GM18511 (cell line): Measurements from ENCODE around the gene C22orf31.
"Not testable (repeated sequence)": the region's sequence is repeated elsewhere in the genome, so short reads cannot be mapped to it uniquely, and the experiment has no call there.

ENCODE experiments used
- ATAC-seq: cut with Tn5 transposase; IDR thresholded peaks from one replicate; pipeline ENCODE4 v1.9.1; 2021; ENCODE audit warnings: mild to moderate bottlenecking, moderate library complexity; ENCODE audit not compliant: unreplicated experiment

Gene C22orf31

DNA sequence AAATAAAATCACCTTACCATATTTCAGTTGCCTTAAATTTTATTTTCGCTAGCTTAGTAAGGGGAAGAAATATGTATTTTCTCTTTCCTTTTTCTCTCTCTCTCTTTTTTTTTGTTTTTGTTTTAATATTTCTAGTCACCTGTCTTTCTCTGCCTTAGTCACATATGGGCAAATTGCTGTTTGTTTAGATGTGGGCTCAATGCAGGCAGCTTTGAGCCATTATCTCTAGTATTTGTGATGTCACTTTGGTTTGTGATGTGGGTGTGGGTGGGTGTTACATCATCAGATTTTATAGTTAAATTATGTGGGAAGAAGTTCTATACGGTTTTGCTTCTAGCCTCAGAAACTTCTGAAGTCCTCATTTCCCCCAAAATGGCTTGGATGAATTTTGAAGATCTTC is at the start of gene C22orf31:
Gene C22orf31, minus strand, starts transcription at position 59 of the 400 bp plus-strand sequence. Its CDS starts 39 bp downstream, at position 20.
- ATAC-seq: no peak

DNA sequence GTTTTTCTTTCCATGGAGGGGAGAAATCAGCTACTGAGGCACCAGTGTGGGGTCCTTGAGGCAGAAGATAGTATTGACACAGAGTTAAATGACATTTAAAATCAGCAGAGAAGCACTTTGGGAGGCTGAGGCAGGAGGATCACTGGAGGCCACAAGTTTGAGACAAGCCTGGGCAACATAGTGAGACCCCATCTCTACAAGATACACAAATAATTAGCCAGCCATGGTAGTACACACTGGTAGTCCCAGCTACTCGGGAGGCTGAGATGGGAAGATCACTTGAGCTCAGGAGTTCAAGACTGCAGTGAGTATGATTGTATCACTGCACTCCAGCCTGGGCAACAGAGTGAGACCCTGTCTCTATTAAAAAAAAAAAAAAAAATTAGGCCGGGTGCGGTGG is 49.3 kb upstream of the C22orf31 start:
- ATAC-seq: no peak

DNA sequence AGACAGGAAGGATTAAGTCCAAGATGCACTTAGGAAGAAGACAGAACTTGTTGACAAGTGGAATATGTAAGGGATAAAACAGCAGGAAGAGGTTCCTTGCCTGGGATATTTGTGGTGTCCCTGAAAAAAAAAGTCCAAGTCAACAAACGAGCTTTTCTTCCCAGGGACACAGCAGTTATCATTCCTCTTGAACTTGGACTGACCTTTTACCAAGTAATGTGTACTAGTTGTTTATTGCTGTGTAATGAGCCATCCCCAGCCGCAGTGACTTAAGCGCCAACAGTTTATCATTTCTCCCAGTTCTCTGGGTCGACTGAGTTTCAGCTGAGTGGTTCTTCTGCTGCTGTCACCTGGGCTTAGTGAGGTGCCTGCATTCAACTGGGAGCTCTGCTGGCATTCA is 48.2 kb upstream of the C22orf31 start:
- no peak for ATAC-seq

DNA sequence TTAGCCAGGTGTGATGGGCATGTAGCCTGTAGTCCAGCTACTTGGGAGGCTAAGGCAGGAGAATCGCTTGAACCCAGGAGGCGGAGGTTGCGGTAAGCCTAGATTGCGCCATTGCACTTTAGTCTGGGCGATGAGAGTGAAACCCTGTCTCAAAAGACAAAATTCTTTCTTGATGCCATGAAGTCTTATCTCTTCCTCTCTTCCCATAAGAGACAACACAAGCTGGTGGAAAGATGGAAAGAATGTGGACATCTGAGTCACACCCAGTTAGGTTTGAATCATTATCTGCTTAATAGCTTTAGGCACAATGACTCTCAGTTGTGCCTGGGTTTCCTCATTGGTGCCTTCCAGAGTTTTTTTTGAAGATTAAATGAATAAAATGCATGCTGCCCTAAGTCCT is 46.5 kb upstream of the C22orf31 start:
- ATAC-seq: no peak

DNA sequence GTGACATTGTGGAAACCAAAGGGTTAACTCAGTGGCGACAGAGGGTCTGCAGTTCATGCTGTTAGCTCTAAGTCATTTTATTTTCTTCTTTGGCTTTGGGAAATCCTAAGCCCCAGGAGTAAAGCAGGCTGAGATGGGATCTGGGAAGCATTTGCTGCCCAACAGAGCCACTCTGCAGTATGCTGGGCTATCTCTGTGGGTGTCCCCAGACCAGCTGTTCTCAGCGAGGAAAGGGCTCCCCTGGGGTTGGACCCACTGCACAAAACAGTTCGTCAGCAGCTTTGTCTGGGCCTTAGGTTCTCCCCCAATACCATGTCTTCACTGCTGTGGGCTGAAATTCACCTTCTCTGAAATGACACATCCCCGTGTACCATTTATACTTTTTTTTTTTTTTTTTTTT is 45.2 kb upstream of the C22orf31 start:
- no peak for ATAC-seq

DNA sequence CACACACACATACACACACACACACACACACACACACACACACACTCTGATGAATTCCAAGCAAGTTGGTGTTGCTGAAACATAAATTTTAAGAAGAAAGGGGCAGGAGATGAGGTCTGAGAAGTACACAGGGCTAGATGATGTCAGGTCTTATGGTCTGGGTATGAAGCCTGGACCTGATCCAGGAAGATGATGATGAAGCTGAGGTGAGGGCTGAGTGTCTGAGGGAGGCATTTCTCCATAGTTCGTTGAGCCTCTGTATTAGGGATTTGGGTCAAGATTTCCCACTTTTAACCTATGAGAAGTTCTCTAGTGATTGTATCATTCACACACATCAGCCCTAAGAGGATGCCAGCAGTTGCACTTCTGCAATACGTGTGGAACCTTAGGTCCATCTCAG is 43.8 kb upstream of the C22orf31 start:
- ATAC-seq: no peak

DNA sequence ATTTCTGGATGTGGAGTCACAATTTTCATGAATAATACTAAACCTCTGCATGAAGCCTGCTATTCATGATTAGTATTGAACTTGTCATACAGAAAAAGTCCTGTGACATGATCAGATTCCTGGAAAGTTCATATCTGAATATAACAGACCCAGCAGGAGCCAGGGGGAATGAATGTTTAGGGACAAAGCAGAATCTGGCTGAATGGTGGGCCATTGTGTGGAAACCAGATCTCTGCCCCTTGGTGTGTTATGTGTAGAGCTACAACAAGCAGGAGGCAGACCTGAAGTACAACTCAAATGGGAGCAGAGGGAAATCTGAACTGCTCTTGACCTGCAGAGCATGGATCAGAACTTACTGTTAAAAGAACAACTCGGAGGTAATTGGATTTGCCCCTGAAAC is 41.5 kb upstream of the C22orf31 start:
- ATAC-seq: no peak

DNA sequence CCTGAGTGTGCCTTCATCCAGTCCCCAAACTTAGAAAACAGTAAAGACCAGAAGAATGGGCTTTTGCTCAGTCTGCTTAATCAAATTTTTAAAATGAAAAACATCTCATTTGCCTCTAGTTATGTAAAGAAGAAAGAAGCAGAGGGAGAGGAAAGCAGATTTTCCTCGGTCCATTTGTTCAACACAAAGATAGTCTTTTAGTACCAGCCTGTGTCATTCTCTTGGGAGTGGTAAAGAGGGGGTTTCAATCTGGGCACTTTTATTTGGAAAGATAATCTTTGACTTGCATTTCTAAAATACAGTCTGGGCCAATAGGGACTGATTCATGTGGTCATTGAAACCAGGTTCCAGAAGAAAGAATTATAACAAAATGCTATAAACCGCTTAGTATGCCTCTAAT is 40.7 kb upstream of the C22orf31 start:
- ATAC-seq: no peak

GRCh38 chr22:29098296-29098695 is 36.7 kb upstream of the C22orf31 start:
- no peak for ATAC-seq

GRCh38 chr22:29096736-29097669 is 35.4 kb upstream of the C22orf31 start:
- no peak for ATAC-seq

- ATAC-seq: no peak
Measured at GRCh38 chr22:29095459-29095858, 33.8 kb upstream of the C22orf31 start.

- no peak for ATAC-seq
Measured at GRCh38 chr22:29093501-29094300, 32.1 kb upstream of the C22orf31 start.

DNA sequence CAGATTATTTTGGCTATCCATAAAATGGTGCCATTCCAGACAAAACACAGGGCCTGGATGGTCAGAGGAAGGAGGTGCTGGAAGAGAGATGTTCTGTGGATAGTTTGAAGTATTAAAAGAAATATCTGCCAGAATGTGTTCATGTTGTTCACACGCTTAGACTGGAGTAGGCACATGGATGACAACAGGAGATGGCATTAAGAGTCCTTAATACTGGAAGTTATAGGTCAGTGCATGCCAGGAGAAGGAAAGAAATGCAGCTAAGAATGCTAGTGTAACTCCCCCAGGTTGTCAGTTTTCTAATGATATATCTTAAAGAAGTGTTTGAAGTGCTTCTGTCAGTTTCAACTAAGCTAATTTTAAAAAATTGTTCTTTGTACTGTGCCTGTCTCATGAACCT is 31.4 kb upstream of the C22orf31 start:
- no peak for ATAC-seq

GRCh38 chr22:29092243-29092642 is 30.6 kb upstream of the C22orf31 start:
- ATAC-seq: no peak

DNA sequence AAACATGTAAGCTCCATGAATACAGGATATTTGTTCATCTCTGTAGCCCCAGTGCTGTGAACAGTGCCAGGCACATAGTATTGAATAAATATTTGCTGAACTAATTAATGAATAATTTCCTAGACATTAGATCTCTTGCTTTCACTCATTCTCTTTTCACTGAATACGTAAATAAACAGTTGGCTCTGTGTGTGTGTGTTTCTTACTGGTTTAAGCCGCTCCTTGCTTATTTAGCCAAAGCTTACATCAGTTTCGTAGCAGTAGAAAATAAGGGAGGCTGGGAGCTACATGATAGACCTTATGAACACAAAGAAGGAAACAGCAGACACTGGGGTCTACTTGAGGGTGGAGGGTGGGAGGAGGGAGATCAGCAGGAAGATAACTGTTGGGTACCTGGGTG is 28.4 kb upstream of the C22orf31 start:
- ATAC-seq: no peak

- ATAC-seq: no peak
Measured at GRCh38 chr22:29089507-29089906, 27.9 kb upstream of the C22orf31 start.

DNA sequence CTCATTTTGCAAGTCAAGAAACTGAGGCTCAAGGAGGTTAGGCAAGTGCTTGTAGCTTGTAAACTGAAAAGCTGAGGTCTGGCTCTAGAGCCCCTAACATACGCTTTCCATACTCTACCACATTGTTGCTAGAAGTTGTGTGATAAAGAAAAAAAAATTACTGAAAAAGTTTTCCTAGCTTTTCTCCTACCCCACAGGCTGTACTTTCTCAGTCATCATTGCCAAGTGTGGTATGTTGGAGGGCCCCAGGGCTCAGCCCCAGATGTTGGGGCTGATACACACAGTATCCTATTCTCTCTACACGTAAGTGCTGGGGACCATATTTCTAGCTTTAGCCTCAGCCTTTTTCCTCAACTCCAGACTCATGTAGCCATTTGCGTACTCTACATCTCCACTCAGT is 27.2 kb upstream of the C22orf31 start:
- no peak for ATAC-seq

DNA sequence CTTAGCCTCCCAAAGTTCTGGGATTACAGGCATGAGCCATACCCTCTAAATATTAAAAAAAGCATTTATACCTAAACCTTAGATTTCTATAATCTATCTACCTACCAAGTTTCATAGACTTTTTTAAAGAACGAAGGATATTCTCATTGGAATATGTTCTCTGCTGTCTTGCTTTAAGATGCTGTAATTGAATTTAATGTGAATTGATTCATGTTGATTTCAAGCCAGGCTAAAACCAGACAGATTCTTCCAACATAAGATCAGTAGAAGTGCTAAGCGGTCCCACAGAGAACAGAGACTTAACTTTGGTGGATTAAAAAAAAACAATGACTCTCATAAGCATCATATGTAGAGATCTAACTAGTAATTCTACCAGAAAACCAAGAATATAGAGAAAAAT is 25.4 kb upstream of the C22orf31 start:
- ATAC-seq: no peak

DNA sequence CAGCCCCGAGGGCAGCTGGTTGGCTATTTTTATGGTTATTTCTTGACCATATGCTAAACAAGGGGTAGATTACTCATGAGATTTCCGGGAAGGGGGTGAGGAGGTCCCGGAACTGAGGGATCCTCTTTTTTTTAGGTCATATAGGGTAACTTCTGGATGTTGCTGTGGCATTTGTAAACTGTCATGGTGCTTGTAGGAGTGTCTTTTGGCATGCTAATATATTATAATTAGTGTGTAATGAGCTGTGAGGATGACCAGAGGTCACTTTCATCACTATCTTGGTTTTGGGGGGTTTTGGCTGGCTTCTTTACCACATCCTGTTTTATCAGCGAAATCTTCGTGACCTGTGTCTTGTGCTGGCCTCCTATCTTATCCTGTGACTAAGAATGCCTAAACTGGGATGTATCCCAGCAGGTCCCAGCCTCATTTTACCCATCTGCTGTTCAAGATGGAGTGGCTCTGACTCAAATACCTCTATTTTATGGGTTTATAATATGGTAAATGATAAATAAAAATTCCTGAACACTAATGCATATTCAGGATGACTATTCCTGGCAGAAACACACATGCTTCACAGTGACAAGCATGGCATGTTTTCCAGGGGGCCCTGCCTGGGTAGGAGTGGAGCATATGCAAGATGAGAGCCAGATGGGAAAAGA is 22.4 kb upstream of the C22orf31 start:
- no peak for ATAC-seq

- not testable (repeated sequence) for ATAC-seq
Measured at GRCh38 chr22:29083576-29083932, 21.9 kb upstream of the C22orf31 start.

- ATAC-seq: no peak
Measured at GRCh38 chr22:29082826-29083545, 21.4 kb upstream of the C22orf31 start.
